Activated T-cell treated with anti-CD3 and anti-CD28 coated beads, Interleukin-2, amount 50 U/mL, for 48 hours (primary cell): ENCODE results near the gene LAMA5.

Source experiments
- DNase-seq, 2 experiments: peaks; one replicate each; pipeline ENCODE4 v3.0.0-alpha.2; 2020

Gene LAMA5

DNA sequence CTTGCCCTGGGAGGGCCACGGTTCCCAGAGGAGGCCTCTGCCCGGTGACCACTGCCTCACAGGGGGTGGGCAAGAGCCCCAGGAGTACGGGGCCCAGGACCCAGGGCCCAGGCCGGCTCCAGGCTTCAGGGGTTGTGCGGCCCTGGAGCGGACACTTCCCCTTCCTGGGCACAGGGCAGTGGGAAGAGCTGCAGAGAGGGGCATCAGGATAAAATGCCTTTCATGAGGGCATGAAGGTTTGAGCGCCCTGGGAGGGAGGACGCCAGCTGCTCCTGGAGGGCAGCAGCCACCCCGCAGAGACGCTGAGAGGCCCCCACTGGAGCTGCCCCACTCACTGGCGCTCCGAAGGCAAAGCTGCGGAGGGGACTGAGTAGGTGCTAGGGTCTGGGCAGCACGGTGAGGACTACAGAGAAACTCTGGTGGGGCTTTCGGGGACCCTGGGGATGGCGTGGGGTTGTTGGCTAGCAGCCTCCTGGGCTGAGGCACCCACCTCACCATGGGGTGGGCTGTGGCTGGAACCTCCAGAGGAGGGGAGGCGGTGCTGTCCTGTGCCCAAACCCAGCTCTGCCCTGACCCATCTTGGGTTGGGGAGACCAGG is 10.4 kb downstream of the LAMA5 start:
- DNase-seq = no peak

DNA sequence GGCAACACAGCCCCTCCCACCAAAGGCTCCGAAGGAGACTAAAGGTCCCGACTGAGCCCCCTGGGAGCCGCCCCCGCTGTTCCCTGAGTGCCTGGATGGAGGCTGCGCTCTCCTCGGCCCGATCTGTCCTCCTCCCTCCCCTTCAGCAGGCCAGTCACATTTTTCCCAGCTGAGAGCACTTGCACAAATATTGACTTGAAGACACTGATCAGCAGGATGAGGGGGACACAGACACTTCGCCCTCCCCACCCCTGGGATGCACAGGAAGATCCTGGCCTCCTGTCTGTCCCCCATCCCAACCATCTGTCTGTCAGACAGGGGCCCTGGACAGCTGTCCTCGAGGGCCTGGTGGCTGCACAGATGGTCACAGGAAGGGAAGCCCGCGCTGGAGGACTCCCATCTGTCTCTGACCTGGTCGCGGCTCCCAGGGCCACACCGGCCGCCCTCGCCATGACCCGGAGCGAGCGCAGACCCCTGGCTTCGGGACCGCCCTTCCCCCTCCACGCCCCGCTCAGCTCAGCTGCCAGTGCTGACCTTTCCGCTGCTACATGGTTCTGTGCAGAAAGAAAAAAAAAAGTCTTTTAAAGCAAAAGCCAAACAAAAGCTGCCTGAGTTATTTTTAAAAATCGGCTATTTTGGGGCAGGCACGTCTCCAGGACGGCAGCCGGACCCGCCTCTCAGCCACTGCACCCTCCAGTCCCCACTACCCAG is 11.1 kb downstream of the LAMA5 start:
- DNase-seq = no peak

DNA sequence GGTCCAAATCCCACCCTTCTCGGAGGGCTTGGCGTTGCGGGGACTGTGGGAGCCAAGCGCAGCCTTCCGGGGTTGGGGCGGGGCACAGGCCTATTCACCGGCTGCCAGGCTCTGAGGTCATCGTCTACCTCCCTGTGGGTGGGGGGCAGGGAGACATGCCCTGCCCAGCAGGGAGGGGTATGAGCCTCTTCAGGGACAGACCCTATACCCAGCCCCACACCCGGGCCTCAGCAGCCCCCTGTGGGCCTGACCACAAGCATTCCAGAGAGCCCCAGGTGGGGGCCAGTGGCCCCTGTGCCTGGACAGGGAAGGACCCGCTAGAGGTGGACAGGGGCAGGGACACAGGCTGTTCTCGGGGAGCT is 11.6 kb downstream of the LAMA5 start:
- DNase-seq = no peak

DNA sequence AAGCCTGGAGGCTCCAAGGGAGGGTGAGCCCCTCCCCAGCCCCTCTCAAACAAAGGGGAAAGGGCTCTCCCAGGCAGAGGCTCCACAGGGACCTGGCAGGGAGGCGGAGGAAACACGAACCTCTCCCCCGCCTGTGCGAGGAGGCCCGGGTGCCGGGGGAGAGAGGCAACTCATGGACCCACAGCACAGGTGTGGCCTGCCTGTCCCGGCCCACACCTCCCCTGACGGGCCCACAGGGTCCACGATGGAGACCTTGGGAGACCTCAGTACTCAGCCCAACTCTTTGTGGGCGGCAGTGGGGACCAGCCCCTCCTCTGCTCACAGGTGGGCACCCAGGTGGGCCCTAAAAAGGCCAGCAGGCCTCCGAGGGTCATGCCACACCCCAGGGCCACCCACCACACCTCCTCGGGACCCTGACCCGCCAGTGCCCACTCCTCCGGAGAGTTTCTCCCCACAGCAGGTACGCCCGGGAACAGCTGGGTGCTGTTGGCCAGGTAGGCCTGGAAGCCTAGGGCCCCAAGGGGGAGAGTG is 12.2 kb downstream of the LAMA5 start:
- DNase-seq = no peak

DNA sequence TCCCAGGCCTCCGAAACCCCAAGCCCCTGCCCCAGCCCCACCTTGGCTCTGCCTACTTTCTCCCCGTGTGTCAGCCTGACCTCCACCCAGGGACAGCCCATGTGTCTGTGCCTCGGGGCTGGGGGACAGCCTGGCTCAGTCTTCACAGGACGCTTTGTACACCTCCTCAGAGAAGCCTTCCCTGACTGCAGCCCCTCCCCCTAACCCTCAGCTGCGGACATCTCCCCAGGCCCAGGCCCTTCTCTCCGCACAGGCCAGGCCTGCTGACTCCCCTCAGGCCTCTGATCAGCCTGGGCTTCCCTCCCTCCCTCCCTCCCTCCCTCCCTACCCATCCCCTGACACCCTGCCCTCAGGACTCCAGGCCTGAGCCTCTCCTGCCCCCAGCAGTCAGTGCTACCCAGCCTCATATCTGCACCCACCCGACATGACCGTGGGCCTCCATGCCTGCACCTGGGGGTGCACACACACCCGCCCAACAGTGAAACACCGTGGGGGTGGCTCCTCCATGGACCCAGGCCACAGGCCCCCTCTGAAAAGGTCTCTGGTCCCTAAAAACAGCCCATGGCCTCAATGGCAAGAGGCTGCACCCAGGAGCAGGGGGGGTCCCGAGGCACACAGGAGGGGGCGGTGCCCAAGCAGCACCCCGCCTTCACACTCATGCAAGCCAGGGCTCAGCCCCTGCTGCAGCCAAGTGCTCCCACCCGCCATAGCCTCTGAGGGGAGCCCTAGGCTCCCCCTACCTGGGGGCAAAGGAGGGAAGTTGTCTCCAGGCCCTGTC is 12.9 kb downstream of the LAMA5 start:
- DNase-seq = no peak

DNA sequence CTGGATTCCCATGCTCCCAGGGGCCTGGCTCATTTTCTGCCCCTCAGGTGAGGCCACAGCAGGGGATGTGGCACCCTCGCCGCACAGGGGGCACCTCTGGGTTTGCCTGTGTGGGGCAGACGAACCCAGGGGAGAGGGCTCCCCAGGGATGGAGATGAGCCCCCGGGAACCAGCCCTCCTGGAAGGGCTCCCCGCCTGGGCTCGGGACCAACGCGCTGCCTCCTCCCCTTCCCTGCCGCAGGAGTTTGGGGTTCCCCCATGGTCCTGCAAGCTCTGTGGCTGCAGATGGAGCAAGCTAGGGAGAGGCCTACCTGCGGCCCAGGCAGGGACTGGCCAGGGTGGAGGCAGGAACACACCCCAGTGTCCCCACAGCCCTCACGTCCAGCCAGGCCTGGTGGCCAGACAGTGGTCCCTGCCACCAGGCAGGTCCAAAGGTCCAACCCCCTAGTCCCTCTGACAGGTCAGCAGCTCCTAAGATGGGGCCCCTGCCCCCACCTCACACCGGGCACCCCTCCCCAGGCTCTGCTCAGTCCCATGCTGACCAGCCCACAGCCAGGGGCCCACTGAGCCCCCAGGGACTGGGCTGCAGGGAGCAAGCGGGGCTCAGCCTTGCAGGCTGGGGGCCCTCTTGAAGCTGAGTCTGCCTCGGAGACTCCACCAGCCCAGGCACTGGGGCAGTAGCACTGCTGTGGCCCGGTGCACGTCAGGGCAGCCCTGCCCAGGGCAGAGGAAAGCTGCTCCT is 13.7 kb downstream of the LAMA5 start:
- no peak for DNase-seq

DNA sequence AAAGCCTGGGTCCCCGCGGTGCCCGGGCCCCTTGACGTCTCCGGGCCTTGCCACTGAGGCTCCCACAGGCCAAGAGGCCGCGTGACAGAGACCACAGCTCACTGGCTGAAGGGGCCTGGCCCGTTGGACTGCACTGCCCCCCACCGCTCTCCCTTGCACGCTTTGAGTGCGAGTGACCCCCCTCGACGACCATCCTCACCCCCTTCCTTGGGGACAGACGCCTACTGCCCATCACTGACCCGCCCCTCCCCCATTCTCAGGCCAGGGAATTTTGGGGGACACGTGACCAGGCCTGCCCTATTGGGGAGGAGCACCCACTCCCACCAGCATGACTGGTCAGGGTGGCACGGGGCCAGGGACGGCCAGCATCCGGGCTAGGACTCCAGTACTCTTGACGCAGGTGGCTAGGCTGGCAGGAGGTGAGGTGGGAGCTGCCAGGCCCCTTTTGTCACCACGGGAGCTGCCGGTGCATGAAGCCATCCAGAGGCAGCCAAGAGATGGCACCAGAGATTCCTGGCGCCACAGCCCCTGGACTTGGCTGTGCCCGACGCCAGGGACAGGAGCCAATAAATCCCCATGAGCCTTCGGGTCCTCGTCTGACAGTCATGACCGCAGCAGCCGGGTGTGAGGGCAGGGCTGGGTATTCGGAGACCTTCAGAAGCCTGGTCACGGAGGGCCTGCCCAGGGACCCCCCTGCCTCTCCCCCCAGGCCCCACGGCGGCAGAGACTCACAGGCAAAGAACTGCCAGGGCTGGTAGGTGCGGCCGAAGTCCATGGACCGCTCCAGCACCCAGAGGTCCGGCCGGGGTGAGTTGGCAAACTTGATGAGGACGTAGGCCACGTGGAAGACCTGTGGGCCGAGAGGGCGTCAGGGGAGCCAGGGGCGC is 14.5 kb downstream of the LAMA5 start:
- DNase-seq = no peak

DNA sequence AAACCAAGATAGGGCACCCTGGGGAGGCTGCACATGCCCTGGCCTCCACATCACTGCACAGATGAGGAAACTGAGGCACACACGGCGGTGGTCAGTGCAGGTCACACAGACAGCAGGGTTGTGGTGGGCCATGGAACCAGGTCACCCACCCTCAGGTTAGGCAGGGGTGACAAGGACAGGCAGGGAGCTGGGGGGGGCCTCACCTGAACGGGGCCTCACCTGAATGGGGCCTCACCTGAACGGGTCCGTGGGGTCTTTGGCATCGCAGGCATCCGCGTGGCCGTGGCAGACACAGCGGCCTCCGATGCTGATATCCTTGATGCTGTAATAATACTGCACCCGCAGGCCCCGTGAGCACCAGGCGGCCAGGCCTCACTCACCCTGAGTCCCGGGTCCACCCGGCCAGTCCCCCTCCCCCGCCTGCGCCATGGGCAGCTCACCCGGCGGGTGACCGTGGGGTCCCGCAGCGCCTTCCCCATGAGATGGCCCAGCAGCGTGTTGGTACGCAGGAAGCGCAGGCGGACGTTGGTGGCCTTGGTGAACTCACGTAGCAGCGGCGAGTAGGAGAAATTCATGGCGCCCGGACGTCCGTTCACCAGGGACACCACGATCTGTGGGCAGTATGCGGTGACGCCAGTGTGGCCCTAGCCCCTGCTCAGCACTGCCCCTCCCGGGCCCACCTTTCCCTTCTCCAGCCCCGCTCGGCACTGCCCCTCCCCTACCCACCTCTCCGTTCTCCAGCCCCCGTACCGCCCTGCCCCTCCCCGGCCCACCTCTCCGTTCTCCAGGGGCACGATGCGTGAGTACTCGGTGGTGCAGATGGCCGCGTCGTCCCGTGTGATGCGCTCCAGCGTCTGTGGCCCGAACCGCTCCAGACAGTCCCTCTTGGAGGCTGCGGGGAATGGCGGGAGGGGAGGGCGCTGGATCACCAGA is 15.4 kb downstream of the LAMA5 start:
- DNase-seq = no peak

DNA sequence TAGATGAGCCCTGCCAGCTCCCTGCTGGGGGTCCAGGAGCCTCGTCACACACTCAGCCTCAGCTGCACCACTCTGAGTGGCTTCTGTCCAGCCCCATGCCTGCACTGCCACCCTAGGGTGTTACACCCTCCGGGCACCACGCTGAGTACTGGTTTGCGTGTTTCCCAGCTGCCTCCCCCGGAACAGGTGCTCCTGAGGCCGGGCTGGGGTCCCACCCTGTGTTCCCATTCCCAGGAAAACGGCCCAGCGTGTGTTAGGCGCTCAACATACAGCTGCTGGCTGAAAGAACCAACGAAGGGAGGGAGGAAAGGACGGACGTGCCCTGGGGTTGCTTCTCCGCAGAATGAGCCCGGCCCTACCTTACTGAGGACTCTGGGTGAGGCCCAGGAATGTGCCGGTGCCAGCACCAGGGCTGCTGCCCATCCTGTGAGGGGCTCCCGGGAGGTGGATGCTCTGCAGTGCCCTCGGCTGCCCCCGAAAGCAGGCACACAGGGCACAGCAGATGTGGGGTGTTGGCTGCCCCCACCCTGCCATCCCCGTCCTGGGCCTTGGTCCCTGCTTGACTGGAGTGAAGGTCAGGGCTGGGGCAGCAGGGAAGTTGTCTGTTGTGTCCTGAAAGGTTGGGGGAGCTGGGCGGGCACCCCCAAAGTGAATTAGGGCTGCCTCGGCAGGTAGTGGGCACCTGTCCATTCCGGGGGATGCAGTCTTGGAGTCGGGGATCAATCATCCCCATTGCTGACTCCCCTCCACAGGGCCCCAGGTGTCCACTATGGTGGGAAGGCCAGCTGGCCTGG is 16.3 kb downstream of the LAMA5 start:
- no peak for DNase-seq

DNA sequence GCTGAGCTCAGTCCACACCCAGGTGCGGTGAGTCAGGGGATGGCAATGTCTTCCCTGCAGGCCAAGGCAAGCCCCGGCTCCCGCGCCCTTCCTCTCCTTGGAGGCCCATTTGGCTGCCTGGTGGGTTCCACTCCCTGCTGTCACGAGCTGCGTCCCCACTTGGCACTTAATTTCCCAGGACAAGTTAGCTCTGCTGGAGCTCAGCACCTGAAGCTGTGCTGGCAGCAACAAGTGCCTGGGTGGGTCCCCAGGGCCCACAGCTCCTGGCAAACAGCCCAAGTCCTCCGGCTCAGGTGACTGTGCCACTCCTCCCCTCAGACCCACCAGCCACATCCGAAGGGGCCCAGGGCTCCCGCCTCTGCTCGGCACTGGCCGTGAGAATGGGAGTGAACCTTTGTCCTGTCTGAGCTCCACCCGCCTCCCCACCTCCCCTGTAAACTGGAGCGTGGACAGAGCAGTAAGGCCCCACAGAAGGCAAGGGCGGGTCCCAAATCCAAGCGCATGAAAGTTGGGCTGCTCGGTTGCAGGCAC is 16.9 kb downstream of the LAMA5 start:
- DNase-seq = no peak

DNA sequence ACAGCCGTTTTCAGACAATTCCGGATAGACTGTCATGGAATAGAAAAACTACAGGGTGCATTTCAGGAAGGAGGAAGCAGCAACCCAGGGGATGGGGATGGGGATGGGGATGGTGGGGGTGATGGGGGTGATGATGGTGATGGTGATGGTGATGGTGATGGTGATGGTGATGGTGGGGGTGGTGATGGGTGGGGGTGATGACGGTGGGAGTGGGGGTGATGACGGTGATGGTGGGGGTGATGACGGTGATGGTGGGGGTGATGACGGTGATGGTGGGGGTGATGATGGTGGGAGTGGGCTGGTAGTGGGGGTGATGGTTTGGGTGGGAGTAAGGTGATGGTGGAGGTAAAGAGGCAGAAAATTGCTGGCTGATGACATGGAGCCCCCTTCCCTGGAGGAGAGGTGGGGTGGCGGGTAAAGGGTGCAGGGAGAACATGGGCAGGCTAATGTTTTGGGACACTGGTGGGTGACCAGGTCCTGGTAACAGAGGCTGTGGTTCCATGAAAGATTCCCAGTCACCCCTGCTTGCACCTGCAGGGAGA is 17.5 kb downstream of the LAMA5 start:
- DNase-seq = no peak

DNA sequence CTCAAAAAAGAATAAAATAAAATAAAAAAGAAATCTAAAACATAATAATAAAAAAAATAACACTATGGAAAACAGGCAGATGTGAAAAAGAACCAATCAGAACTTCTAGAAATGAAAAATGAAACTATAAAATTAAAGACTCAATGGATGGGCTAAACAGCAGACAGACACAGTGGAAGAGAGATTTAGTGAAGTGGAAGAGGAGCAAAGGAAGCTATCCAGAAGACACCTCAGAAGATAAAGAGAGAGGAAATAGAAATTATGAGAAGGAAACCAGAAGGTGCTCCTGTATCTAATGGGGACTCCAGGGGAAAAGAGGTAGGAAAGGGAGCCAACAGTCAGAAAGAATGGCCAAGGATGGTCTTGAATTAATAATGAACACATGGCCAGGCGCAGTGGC is 18.5 kb downstream of the LAMA5 start:
- DNase-seq = no peak

DNA sequence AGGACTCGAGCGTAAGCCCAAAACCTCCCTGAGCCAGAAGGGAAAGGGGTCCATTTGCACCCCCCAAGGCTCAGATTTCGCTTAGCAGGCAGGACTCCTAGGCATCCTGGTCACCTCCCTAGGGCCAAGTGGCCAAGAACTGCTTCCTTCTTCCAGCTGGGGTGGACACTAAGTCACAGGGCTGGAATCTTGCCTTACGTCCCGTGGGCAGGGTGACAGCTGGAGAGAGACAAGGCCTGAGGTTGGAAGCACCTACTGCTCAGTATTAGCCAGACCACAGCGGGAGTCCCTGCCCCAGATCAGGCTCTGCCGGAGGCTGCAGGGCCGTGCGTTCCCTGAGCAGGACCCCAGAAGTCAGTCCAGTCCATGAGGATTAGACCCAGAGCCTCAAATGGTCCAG is 19.7 kb downstream of the LAMA5 start:
- no peak for DNase-seq

DNA sequence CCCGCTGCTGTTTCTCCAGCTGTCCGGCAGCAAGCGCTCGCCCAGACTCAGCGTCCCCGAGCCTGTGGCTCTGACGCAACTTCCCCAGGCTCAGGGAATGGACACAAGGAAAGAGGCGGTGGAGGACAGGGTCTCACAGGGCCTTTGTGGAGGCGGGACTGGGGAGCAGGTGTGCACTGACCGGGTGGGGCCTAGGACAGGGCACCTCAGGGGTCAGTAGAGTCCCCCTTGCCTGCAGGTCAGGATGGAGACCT is 20.0 kb downstream of the LAMA5 start:
- no peak for DNase-seq

DNA sequence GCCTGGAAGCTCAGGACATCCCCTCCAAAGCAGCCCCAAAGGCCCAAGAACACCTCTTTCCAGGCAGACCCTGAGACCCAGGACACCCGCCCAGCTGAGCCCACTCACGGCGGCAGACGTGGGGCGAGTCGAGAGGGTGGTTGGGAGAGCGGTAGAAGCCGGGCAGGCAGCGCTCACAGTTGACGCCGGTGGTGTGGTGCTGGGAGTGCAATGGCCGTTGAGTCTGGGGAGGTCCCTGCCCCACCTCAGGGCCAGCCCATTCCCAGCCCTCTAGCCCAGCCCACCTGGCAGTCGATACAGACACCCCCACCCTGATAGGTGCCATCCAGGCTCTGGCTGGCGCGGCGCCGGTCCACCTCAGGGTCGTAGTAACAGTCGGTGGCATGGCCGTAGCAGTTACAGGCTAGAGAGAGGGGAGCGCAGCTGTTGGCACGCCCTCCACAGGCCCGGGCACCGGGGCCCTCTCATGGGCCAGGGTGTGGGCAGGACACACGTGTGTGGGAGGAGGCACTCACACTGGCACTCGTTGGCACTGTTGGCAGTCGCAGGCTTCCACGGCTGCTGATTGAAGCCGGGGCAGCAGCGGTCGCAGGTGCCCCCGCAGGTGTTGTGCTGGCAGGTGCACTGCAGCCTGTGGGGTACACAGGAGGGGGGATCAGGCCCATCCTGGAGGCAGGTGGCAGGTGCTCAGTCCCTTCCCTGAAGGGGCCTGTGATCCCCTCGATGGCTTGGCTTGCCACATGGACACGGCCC is 20.5 kb downstream of the LAMA5 start:
- DNase-seq = no peak

DNA sequence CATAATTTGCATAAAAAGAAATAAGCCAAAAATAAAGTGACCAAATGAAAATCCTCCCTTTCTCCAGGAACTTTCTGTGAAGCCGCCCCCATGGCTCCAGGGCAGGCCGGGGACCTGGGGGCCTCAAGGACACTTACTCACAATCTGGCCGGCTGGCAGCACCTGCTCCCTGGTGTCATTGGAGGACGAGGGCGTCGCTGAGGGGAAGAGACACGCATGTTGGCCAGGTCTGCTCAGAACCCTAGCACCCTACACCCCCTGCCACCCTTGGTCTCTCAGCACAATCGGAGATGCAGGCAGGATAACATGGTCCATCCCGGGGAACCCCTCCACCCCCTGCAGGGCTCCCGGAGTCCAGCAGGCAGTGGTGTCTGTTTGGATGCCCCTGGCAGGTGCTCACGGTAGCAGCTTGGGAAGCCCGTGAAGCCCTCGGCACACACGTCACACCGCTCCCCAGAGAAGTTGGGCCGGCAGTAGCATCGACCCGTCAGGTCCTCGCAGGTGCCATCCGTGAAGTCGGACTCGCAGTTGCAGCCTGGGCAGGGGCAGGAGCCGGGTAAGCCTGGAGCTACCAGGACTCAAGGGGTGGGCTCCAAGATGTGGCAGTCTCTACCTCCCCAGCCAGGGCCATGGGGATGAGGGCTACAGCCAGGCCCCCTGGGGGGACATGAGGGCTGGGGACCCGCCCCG is 21.3 kb downstream of the LAMA5 start:
- no peak for DNase-seq

DNA sequence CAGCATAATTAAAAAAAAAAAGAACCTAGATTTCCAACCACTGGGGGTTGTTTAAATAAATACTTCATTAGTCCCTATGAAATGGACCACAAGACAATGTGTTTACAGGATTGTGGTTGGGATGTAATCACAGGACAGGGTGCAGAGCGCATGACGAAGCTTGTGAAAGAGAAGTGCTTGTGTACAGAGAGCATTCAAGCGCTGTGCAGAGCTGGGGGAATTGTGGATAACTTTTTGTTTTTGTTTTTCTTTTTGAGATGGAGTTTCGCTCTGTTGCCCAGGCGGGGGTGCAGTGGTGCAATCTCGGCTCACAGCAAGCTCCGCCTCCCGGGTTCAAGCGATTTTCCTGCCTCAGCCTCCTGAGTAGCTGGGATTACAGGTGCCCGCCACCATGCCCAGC is 22.3 kb downstream of the LAMA5 start:
- DNase-seq = no peak

DNA sequence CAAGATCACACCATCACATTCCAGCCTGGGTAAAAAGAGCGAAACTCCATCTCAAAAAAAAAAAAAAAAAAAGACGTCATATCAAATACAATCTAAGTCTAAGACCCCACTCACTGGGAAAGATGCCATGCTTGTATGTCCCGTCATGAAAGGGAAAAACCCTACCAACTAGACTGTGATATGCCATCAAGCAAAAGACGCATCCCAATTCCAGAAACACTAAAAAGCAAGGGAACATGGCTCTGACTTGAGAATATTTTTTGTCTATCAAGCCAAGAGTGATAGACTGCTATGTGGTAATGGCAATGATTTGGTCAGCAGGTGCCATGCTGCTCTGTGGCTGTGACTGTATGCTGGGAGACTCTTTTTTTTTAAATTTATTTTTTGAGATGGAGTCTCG is 23.0 kb downstream of the LAMA5 start:
- no peak for DNase-seq

DNA sequence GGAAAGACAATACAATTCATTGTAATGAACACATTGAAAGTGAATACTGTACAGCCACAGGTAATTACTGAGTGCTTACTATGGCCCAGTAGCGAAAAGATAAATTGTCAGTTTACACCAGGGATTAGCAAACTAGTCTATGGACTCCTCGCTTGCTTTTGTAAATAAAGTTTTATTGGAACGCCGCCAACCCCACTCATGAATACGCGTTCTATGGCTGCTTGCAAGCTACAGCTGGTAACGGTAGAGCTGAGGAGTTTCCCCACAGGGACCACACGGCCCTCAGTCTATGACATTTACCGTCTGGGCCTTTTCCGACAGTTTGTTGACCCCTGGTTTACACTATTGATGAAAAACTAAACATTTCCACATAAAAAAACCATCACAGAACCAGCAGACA is 24.2 kb downstream of the LAMA5 start:
- DNase-seq = no peak
